Panc1 (cell line): Measurements from ENCODE around the gene STX5.

Experiments used
- CTCF ChIP-seq: fragments of 450-650 bp; IDR thresholded peaks from 2 replicates; pipeline ENCODE4 v1.5.1; 2017; ENCODE audit warnings: mild to moderate bottlenecking
- TCF7L2 ChIP-seq: IDR thresholded peaks from 2 replicates; pipeline ENCODE4 v1.6.1; 2011; ENCODE audit warnings: mild to moderate bottlenecking, low read depth, low read length, inconsistent platforms

GRCh38 chr11:62805076-62805892 is 26.6 kb downstream of the STX5 start, which contains the start of gene NXF1:
- TF ChIP-seq CTCF: no peak
- TF ChIP-seq TCF7L2: peak; percentile 94
